GM18870 (cell line): ENCODE data around the gene DUSP2.

Experiments
- ATAC-seq: cut with Tn5 transposase; IDR thresholded peaks from one replicate; pipeline ENCODE4 v1.9.1; 2021; ENCODE audit warnings: moderate library complexity; ENCODE audit not compliant: unreplicated experiment

The DUSP2 gene

DNA sequence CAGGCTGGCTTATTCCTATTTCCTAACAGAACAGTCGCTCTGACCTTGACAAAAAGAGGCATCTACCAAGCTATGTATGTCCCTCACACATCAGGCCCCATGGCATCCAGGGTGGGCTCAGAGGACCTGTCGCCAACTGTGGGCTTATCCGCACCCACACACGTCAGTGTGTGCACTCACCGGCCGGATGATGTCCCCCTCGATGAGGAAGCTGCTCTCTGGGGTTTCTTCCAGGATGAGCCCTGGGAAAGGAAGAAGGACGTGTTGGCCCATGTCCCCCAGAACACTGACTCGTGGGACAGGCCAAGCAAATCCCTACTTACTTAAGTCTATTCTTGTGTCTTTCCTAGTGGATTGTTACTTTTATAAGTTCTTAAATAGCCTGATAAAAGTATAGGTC lies 10.1 kb downstream of the DUSP2 start:
- no peak for ATAC-seq

DNA sequence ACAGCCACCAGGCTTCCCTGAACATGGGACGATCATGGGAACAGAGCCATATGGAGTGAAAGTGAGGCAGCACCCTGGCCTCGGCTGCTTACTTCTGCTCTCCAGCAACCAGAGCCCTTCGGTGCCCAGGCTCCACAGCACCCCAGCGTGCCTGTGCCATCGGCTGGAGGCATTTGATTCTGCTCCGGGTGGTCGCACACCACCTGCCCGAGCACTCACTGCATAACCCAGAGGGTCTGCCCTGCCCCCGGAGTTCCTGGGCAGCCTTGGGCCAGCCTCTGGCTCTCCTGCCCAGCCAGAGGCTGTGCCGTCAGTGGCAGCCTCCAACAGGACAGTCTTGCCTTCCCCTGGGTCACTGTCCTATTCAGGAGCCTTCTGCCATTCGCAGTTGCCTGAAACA lies 10.8 kb downstream of the DUSP2 start:
- no peak for ATAC-seq

DNA sequence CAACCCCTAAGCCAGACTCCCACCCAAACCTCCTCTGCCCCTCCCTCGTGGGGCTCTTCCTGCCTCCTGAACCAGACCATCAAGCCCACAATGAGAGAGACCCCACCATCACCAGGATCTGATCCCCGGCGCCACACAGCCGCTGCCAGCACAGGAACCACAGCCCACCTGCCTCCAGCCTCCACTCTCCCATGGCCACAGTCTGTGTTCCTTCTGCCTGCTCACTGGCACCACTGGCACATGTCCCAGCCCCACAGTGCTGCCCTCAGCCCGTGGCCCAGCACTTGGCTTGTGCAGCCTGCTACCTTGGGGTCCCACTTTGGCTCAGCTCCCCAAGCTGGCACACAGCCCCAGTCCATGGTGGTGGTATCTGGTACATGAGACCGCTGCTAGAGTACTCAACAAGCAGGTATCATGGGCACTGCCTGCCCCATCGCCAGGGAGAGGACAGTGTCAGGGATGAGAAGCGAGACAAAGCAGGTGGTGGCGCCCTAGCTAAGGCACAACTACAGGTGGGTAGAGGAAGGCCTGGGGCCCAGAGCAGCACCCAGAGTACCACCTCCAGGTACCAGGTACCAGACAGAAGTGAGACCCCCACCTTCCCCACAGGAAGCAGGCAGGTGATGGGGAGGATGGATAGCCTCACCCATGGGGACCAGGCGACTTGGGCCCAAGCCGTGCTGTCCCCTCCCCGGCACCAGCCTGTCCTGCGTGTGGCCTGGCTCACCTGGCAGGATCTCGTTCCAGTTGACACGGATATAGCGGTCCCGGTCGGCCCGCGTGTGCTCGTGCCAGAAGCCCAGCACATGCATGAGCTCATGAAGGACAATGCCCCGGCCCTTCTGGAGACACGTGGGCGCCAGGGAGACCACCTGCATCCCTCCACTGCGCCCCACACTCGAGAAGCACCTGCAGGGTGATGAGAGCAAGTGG lies 13.2 kb downstream of the DUSP2 start:
- ATAC-seq: no peak

DNA sequence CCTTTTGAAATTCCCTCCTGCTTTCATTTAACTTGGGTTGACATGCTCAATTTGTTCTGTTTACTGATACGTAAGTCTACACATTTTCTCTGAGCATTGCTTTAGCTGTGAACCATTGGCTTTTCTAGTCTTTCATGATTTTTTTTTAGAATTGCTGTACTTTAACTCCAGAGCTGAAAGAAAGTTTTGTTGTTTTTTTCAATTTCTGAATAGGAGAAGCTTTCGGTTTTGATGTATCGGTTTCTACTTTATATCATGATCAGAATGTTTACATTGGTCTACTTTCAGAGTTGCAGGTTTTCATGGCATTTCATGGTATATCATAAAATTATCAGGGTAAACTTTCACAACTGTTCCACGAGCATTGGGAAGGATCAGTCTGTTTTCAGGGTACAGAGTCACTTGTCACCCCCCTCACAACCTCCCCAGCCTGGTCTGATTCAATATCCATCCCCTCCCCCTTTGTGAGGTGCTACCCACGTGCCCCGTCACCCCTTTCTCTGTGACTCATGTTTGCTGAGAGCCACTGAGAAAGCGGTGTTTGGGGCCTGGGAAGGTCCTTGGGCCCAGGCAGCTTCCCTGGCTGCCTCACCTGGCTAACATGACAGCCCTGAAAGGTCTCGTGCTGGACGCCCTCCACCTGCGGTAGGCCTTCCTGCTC lies 14.0 kb downstream of the DUSP2 start:
- ATAC-seq: no peak

DNA sequence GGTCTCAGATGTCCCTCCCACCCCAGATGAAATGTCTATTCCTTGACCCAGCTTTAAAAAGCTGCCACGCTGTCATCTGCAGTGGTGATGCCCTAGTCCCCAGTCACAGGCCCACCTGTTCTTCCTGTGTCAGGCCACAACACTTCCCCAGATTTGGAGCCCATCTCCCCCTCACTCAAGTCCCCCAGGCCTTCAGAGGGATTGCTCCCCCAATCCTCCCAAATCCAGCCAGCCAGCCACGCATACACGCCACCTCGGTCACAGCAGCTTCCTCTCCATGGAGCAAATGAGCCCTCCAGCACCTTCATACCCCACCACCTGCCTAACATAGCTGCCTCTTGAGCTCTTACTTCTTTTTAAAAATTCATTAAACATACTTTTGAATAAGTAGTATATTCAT lies 14.8 kb downstream of the DUSP2 start:
- ATAC-seq: no peak

DNA sequence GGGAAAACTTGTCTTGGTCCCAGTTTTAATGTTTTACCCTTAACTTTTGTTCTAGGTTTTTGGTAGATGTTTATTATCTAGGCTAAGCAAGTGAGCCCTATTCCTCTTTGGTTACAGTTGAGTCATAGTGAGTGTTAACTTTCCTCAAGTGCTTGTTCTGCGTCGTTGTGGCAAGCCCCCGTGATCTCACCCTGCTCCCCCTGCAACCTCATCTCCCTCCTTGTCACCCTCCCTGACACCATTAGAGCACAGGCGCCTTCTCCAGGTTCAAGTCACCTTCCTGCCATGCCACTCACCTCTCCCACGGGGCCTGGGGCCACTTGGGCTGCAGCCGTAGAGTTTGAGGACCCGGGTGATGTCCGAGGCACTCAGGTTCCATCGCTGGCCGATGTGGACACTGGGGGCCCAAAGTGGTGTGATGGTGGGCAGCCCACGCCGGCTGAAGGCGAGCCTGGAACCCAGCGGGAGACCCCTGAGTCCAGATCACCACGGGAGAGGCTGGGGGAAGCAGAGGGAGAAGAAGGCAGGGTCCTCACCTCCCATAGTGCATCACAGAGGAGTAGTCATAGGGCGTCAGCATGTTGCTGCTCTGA lies 15.6 kb downstream of the DUSP2 start:
- ATAC-seq: no peak

DNA sequence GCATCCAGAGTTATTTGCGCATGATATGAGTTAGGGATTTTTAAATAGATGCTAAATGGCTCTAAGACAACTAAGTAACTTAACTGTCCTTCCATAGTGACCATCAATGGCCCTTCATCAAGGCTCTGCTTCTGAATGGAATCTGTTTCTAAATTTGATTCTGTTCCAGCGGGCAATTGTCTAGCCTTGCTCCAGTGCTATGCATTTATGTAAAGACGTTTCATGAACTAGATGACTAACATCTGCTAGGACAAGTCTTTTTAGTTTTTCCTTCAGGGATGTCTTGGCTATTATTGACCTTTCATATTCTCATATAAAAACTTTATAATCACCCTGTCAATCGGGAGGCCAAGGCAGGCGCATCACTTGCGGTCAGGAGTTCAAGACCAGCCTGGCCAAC lies 16.8 kb downstream of the DUSP2 start:
- ATAC-seq: no peak

DNA sequence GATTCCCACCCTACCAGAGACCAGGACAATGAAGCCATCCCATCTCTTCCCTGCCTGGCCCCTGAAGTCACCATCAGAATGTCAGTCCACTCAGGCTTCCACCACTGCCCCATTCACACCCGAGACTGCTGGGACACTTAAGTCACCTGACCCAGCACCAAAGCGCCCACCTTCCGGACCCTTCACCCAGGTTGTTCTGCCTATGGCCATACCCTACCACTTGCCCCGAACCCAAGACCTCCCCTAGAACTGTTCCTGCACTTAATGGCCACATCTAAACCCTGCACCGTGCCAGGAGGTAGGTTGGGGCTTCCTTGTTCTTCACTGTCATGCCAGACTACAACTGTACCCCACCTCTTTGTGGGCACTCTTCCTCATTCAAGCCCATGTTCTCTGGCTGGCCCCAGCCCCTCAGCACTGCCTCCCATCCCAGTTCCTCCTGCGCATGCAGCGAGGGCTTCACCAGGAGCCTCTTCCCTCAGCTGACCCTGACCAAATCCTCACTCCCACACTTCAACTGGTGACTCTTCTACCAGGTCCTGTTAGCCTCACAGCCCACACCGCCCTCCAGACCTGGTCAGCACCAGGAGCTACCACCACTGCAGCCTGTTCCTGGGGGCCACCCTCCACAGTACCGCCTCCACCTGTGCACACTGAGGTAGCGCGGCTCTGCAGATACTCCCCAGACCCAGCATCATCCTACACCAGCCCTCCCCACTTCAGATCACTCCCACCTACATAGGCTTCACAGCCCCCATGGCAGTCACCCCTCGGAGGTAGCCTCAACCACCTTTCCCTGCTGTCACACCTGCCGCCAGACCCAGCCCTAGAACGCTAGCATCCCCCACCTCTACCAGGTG lies 20.6 kb downstream of the DUSP2 start:
- ATAC-seq: no peak

DNA sequence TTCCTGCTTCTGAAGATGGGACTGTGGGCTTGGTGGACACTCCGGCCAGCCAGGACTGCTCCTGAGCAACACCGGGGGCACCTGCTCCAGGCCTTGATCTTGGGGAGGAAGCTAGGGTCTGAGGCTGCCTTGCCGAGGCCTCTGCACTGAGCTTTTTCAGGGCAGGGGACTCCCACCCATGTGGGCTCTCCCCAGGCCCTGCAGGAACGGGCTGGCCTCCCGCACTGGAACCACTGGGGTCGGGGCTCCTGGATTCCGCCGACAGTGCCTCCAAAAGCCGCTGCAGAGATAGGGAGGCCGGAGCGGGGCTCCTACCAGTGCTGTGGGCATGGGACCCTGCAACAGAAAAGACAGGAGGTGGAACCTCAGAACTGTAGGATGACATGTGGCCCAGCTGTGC lies 21.3 kb downstream of the DUSP2 start:
- no peak for ATAC-seq

DNA sequence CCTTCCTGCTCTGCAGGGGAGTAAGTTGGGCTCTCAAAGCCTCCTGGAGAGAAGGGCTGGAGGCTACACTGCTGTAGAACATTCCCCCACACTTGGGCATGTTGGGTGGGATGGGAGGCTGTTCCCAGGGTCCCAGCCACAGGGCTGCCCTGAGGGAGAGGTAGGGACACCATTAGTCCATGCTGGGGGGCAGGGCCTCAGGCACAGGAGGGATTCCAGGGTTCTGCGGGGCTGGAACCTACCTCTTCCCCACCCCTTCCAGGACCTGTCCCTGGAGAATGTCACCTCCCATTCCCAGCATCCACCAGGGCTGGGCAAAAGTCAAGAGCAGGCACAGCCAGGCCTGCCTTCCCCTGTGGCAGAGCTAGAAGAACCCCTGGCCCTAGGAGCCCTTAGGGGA lies 21.9 kb downstream of the DUSP2 start:
- no peak for ATAC-seq

DNA sequence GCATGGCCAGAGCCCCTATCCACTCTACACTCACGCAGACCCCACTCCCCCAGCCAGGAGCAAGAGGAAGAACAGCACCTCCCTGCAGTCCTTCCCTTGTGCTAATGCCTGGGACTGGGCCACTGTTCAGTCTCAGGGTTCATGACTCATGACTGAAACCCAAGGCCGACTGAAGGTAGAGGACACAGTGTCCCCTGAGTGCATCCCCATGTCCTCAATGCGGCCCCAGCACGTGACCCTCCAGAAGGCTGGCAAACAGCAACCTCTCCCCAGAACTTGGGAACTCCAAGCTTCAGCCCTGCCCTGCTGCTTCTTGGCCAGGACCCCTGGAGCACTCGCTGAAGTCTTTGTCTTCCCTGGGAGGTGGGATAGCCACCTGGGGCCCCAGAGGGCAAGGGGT lies 22.8 kb downstream of the DUSP2 start:
- no peak for ATAC-seq

DNA sequence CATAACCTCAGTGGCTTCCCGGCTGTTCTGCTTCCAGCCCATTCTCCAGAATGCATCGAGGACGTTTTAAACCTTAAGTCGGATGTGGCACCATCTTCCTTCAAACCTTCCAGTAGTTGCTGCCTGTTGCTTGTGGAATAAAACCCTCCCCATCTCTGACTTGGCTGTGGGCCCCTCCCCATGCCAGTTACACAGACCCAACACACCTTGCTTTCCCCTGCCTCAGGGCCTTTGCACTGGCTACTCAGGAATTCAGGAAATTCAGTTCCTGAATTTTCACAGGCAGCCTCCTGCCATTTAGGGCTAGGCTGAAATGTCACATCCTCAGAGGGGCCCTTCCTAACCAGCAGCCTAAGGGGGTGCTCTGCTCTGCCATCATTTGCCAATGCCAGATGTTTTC lies 23.8 kb downstream of the DUSP2 start:
- no peak for ATAC-seq

DNA sequence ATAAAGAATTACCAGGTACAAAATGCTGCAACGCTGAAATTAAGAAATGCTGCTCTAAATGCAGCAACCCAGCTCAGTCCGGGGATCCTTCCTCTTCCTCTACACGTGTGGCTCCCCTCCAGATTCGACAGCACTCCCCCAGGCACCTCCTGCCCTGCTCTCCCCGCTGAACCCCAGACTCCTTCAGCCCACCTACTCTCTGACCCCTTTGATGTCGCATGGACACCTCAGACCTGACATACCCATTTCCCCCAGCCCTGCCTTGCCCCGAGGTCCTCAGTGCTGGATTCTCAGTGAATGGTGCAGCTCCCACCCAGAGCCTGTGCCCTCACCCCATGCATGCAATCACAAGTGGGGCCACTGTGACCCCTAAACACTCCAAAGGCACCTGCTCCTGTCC lies 24.2 kb downstream of the DUSP2 start:
- ATAC-seq: no peak

DNA sequence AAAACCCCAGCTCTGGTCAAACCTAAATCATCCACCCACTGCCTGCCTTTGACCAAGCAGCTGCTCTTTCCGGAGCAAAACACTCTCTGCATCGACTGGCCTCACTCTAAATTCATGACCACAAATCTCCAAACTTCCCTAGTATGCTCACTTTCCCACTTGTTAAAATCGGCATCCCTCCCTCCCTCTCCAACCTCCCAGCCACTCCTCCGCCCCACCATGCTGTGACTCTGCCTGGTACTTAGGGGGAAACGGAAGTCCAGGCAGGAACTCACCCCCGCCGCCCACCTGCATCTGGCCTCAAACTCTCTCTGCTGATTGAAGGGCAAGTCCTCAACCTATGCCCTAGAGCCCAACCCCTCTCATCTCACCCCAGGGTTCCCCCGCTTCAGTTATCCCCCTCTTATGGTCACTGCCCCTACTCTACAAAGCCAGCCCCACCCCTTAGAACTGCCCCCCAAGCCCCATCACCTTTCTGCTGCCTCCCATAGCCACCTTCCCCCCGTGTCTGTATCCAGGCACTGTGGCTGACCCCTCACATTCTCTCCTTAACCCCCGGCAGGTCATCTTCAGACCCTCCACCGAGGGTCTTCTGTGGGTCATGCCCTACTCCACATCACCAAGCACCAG lies 25.0 kb downstream of the DUSP2 start:
- no peak for ATAC-seq

DNA sequence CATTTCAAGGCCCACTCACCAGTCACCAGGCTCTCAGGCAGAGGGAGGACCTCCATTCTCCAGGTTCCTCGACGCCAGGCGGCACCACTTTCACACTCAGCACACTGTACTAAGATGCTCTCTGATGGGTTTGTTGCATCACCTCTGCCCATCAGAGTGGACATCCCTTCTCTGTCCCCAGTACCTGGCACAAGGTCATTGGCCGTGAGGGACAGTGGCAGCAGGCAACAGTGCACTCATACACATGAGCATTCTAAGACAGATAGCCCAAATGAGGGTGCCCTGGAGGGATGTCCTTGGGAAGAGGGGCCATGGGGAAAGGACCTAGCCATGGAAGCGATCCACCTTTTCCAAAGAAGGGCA lies 25.9 kb downstream of the DUSP2 start:
- no peak for ATAC-seq

DNA sequence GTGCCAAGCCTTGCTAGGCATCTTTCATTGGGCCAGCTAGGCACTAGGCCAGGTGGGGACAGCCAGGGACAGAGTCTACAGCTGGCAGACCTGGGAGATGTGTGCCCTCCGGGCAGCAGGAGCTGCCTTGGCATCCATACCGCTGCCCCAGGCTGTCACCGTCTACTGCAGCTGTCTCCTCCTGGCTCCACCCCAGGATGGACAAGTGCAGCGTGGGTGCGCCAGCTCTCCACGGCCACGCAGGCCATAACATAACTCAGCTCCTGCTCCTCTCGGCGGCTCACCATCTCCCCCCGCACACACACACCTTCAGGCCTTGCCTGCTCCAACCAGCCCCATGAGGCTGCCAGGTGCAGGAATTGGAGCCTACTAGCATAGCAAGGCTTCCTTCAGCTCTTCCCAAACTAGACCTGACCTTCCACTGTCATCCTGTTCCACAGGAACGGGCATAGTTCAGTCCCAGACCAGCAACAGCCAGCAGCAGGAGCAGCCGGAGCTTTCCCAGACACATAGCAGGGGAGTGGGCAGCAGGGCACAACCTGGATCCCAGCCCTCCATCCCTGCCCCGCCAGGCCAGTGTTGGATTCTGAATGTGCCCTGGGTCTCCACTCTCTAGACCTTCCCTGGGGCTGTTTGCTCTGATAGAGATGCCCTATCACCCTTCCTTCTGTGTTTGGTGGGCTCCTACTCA lies 26.4 kb downstream of the DUSP2 start:
- no peak for ATAC-seq

DNA sequence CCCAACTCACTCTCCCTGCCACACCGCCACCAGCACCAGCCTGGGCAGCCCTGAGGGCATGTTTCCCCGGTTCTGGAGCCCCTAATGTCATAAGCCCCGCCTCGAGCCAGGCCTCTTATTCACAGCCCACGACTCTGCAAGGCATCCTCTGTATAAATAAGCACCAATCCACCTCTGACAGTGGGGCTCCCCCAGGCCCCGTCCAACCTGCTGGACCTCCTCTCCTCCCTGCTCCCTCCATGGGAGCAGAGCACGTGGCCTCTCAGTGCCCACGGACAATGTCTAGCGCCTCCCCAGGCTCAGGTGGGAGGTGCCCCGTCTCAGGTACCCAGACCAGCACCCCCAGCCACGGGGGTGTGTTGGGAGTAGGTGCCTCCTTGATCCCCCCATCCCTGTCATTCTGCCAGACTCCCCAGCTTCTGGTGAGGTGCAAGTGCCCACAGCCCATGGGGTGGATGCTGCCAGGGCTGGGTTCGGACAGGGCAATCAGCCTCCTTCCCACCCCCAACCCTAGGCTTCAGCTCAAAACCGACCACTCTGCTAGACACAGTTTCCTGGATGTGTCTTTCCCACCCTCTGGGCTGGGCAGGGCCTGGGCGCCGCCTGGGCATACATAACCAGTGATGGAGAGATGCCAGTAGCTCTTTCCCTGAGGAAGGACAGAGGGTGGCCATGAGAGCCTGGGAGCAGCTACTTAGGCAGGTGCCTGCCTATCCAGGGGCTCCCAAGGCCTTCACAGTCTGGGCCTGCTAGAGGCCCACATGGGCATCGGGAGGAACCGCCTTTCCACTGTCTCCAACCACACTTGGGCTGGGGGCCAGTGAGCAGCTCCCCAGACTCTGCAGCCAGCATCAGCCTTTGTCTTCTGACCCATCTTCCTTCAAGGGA lies 27.3 kb downstream of the DUSP2 start:
- no peak for ATAC-seq

DNA sequence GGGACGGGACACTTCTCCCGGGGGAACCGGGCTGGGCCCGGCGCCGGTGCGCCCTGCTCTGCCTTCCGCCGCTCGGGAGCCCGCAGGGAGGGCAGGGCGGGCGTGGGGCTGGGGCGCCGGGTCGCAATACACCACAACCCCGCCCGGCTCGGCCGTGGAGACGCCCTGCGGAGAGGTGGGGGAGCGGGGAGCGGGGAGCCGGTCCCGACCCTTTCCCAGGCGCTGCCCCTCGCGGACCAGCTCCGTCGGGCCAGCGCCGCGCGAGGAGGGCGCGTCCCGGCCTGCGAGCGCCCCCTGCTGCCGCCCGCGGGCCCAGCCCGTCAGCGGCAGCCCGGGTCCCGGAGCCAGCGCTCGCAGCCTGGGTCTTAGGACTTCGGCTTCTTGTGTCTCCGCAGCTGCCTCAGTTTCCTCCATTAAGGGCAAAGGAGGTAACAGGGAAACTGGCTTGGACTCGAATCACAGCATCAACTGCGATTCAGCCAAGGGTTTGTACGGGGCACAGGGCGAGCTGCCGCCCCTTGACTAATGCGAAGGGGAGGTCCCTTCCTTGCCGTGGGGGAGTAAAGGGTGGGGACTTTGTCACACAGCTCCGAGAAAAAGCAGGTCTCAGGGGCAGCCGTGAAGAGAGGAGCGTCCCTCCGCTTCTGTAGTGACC lies 28.2 kb downstream of the DUSP2 start:
- ATAC-seq: no peak

DNA sequence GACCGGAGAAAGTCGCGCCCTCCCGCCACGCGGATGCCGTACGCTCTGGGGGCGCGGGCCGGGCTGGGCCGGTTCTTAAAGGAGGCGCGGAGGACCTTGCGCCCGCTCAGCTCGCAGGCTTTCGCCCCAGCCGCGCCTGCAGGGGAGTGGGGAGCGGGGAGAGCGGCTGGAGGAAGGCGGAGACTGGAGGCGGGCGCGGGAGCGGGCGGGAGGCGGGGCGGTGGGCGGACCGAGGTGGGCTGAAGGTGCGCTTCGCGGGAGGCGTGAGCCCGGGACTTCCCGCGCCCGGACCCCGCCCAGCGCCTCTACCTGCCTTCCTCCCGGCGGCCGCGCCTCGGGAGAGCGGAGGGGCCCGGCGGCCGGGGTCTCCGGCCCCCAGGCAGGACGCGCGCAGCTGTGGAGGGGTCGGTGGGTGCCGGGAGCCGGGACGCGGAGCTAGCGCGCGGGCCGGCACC lies 28.8 kb downstream of the DUSP2 start, which contains the start of gene ADRA2B:
Gene ADRA2B, minus strand, starts transcription at position 148 of the 455 bp plus-strand sequence. CDS start 422 bp downstream, outside the sequence.
- ATAC-seq: no peak
